ENCODE measurements around the gene NELL2. TPM values are rescaled to one million over a fixed set of nuclear protein-coding genes. Genes with fewer than 3 reads are reported as not detected.

Gene NELL2
- total and polyA plus RNA-seq, 8 donors, result 0.41 to 42.5 (median 28.3) TPM

DNA sequence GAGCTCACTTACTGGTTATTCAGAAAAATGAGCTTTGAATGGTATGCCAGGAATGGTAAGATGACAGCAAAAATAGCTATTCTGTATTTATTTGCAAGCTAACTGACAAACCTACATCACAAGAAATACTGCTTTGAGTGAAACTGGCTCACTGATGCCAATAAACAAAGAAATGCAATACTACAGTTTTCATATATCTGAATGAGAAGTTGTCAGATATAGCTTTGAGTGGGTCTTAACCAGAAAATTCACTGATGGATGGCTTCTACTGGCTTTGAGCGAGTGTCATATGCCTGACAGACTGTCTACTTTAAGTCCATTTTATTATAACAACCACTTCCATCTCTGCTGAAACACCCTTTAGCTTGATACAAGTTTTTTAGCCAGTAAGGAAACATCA, 330.1 kb downstream of the NELL2 start:
- no peak for ATAC-seq
- Histone ChIP-seq H3K27me3 (no peaks in the 10 kb centered on the region), H3K4me1 (no peaks in the 10 kb centered on the region), H3K36me3 (no peaks in the 10 kb centered on the region), H3K9me3 (no peaks in the 10 kb centered on the region), H3K27ac (no peak overlapping the region), H3K4me3 (no peak overlapping the region)
- intact Hi-C loops (cut with DNase I), result no loop called here
- no peak for DNase-seq
- TF ChIP-seq, protein P1, sequence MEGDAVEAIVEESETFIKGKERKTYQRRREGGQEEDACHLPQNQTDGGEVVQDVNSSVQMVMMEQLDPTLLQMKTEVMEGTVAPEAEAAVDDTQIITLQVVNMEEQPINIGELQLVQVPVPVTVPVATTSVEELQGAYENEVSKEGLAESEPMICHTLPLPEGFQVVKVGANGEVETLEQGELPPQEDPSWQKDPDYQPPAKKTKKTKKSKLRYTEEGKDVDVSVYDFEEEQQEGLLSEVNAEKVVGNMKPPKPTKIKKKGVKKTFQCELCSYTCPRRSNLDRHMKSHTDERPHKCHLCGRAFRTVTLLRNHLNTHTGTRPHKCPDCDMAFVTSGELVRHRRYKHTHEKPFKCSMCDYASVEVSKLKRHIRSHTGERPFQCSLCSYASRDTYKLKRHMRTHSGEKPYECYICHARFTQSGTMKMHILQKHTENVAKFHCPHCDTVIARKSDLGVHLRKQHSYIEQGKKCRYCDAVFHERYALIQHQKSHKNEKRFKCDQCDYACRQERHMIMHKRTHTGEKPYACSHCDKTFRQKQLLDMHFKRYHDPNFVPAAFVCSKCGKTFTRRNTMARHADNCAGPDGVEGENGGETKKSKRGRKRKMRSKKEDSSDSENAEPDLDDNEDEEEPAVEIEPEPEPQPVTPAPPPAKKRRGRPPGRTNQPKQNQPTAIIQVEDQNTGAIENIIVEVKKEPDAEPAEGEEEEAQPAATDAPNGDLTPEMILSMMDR (IDR thresholded peaks at IDR 0.05), result no peak

DNA sequence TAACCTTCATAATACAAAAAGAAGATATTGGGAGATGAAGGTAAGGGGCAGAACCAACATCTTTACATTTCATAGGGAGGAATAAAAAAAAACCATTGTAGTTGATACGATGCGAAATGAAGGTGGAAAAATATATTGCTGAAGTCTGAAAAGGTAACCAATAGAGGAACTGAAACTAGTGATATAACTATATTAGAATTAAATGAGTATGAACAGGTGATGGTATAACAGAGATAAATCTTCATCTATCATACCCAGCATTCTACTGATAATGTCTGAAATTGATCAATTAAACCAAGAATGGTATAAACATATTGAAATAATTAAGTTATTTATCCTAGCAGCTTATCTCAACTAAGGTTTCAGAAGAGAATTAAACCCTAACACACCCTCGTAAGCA, 332.1 kb downstream of the NELL2 start:
- H3K27ac ChIP-seq, result no peak overlapping the region
- H3K36me3 ChIP-seq, result no peaks in the 10 kb centered on the region
- DNase-seq (no peak), ATAC-seq (no peak)
- intact Hi-C loops (cut with DNase I), result no loop called here
- no peak overlapping the region for H3K4me3 ChIP-seq
- TF ChIP-seq, protein P1 (IDR thresholded peaks at IDR 0.05), result no peak
- H3K4me1 ChIP-seq, result no peaks in the 10 kb centered on the region
- no peaks in the 10 kb centered on the region for H3K9me3 ChIP-seq
- no peaks in the 10 kb centered on the region for H3K27me3 ChIP-seq

DNA sequence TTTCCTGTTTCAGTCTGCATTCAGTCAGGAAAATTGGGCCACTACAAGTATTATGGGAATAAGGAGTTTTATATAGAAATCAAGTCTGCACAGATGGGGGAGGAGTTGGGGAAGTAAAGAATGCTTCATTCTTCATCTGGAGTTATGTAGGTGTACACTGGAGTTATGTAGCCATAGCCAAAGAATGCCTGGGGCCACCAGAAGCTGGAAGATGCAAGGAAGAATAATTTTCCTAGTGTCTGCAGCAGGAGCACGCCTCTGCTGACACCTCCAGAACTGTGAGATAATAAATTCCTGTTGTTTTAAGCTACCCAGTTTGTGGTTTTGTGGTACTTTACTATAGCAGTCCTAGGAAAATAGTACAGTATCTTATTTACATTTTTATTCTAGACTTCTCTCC, 333.4 kb downstream of the NELL2 start:
- TF ChIP-seq, protein P1 (IDR thresholded peaks at IDR 0.05), result no peak
- Histone ChIP-seq H3K4me1 (no peaks in the 10 kb centered on the region), H3K36me3 (no peaks in the 10 kb centered on the region), H3K27ac (no peak overlapping the region), H3K27me3 (no peaks in the 10 kb centered on the region), H3K9me3 (no peaks in the 10 kb centered on the region), H3K4me3 (no peak overlapping the region)
- DNase-seq (no peak), ATAC-seq (no peak)
- intact Hi-C loops (cut with DNase I), result no loop called here

DNA sequence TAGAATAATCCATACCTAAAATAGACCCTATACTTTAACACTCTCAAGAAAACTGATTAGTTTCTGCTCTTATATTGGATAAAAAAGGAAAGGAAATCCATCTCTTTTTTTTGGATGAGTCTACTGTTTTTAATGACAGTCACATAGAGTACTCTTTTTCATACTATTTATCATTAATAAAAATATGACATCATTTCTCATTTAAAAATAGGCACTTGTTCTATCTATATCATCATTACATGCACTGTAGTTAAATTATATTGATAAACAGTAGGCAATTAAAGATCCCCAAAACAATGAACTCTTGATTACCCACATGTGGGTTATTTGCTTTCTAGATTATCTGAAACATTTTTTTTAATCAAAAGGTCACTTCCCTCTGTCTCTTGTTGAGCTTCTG, 338.8 kb downstream of the NELL2 start:
- Histone ChIP-seq H3K4me3 (no peak overlapping the region), H3K4me1 (no peaks in the 10 kb centered on the region), H3K27ac (no peak overlapping the region), H3K36me3 (no peaks in the 10 kb centered on the region), H3K27me3 (no peaks in the 10 kb centered on the region), H3K9me3 (no peaks in the 10 kb centered on the region)
- no peak for DNase-seq
- TF ChIP-seq, protein P1 (IDR thresholded peaks at IDR 0.05), result no peak
- intact Hi-C loops (cut with DNase I), result no loop called here
- ATAC-seq, result no peak

DNA sequence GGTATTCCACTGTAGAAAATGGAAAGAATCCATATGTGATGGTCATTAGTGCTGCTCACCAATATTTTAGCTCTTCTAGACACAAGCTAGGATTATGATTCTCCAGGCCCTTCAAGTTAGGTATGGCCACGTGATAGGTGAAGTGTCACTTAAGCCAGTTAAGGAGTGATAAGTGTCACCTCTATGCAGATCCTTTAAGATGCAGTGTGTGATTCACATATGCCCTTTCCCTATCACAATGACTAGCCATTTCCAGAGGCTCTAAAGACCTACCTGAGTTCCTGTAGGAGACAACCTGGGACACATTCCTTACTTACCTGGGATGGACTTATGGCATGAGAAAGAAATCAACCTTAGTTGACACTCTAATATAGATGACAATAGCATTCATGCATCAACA, 343.2 kb downstream of the NELL2 start:
- ATAC-seq (peak; percentile 81), DNase-seq (no peak)
- Histone ChIP-seq H3K36me3 (no peaks in the 10 kb centered on the region), H3K4me1 (no peaks in the 10 kb centered on the region), H3K4me3 (no peak overlapping the region), H3K27ac (no peak overlapping the region), H3K9me3 (no peaks in the 10 kb centered on the region), H3K27me3 (no peaks in the 10 kb centered on the region)
- intact Hi-C loops (cut with DNase I), result no loop called here
- TF ChIP-seq, protein P1 (IDR thresholded peaks at IDR 0.05), result no peak

All from left lung (tissue), 10 donors.